K562 (cell line): Measurements from ENCODE around the gene ZBTB32. TPM values are rescaled to one million over a fixed set of nuclear protein-coding genes. Genes with fewer than 3 reads are reported as not detected.

Experiments
- CEBPG ChIP-seq, 3 experiments: fragments of 200-800 bp in 1 of 3; sonication (Bioruptor generic) in 1 of 3; sonication (generic) in 1 of 3; formaldehyde crosslinking in 1 of 3; IDR thresholded peaks in 2 of 3; conservative IDR thresholded peaks in 1 of 3; 2 replicates each; pipeline versions ENCODE4 v1.6.1 to v1.8.0; 2016 to 2022; ENCODE audit warnings: missing compliant biosample characterization in 2 of 3, missing genetic modification characterization in 2 of 3, mild to moderate bottlenecking in 1 of 3, missing genetic modification reagents in 1 of 3
- NEUROD1 ChIP-seq: fragments of 150-350 bp; IDR thresholded peaks from 2 replicates; pipeline ENCODE4 v1.6.1; 2014; ENCODE audit warnings: borderline replicate concordance, low read length, low read depth; ENCODE audit not compliant: partially characterized antibody
- SAFB2 ChIP-seq: fragments of 200-400 bp; formaldehyde crosslinking; IDR thresholded peaks from 2 replicates; pipeline ENCODE4 v1.6.1; 2018; ENCODE audit warnings: borderline replicate concordance, low read length, low read depth, moderate library complexity; ENCODE audit not compliant: severe bottlenecking
- TCFL5 ChIP-seq: fragments of 250-450 bp; sonication (Bioruptor Pico); conservative IDR thresholded peaks from 2 replicates; pipeline ENCODE4 v1.6.1; 2021; ENCODE audit warnings: mild to moderate bottlenecking, moderate library complexity, matching md5 sums
- ZNF23 ChIP-seq: fragments of 250-450 bp; sonication (Bioruptor Pico); IDR thresholded peaks from 2 replicates; pipeline ENCODE4 v1.4.0; 2020; ENCODE audit warnings: mild to moderate bottlenecking
- ZNF232 ChIP-seq: sonication (generic); formaldehyde crosslinking; IDR thresholded peaks from 2 replicates; pipeline ENCODE4 v1.8.0; 2022; ENCODE audit warnings: mild to moderate bottlenecking, missing genetic modification reagents
- ZNF347 ChIP-seq: fragments of 450-650 bp; formaldehyde crosslinking; IDR thresholded peaks from 2 replicates; pipeline ENCODE4 v1.4.0; 2020; ENCODE audit warnings: low read depth, mild to moderate bottlenecking, moderate library complexity
- ZNF518B ChIP-seq: fragments of 250-450 bp; sonication (Bioruptor Pico); IDR thresholded peaks from 2 replicates; pipeline ENCODE4 v1.5.0; 2021; ENCODE audit warnings: mild to moderate bottlenecking, moderate library complexity
- ZSCAN29 ChIP-seq: fragments of 450-650 bp; IDR thresholded peaks from 2 replicates; pipeline ENCODE4 v1.6.1; 2017
- polyA plus RNA-seq, 8 experiments: library from polyadenylated mRNA; depleted of rRNA in 4 of 8; stranded (reverse) in 5 of 8; unstranded in 3 of 8; fragments of >200 nt; fragmentation: Nextera tagmentation in 2 of 8; fragmentation: Illumina TruSeq in 1 of 8; extraction: Ambion mirVana in 2 of 8; extraction: Trizol in 1 of 8; gene quantifications; 2 replicates each; pipeline versions ENCODE4 v1.2.1 to v1.2.3, GENCODE V29; 2011 to 2014; ENCODE audit warnings: inconsistent platforms in 1 of 8, missing spikeins in 1 of 8
- total RNA-seq, 7 experiments: library from RNA; depleted of rRNA in 6 of 7; stranded (reverse); fragments of >200 nt in 6 of 7; fragmentation: Illumina TruSeq in 2 of 7; extraction: Trizol in 2 of 7; gene quantifications; 2 replicates each; pipeline versions ENCODE4 v1.2.1 to v1.2.3, GENCODE V29; 2011 to 2021; ENCODE audit warnings: low replicate concordance in 1 of 7

Gene ZBTB32
- total and polyA plus RNA-seq, 9 of the 15 experiments (the other 6 are each of a cell fraction or from before 2014, with no cell fraction given): 0.20 TPM; not detected in 8

DNA sequence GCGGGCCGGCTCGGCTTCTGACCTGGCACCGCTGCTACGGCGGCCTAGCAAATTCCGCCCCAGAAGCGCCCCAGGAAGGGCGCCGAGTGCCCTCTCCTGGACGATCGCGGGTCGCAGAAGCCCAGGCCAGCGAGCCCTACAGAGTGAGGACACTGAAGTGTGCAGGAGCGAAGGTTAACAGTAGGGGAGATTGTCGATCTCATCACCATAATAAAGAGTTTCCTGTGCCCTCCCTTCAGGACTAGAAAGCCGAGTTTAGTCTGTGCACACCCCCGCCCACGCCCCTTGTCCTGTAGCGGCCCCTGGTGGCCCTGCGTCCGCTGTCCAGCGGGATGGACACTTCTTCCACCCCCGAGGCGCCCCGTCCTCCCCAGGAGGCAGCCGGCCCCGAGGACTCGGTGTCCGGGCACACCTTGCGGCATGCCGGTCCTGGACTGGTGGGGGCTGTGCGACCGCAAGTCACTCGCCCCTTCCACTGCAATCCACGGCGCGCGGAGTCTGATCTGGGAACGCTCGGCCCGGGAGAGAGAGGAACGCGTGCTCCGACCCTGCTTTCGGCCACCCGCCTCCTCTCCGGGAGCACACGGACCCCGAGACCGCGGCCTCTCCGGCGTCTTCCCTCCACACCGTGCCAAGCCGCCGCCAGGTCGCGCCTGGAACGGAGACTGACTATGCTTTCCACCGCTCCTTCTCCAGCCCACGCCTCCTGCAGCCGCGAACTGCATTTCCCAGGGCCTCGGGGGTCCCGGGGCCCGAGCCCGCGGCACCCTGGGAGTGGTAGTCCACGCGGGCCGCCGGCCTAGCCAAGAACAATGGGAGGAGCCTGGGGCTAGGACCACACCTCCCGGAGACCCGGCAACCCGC, 12.7 kb downstream of the ZBTB32 start (continued):
- TF ChIP-seq ZNF518B (CRISPR knock-in tag): no peak
- peak; percentile 11 for TF ChIP-seq NEUROD1
- no peak for TF ChIP-seq ZSCAN29
- no peak for TF ChIP-seq CEBPG (CRISPR knock-in tag; IDR thresholded peaks at IDR 0.05)
- TF ChIP-seq CEBPG (tag; conservative IDR thresholded peaks at IDR 0.05 in 1 of 2, IDR thresholded peaks at IDR 0.05 in 1 of 2): no peak
- TF ChIP-seq ZNF232 (CRISPR knock-in tag): no peak
- no peak for TF ChIP-seq SAFB2
- no peak for TF ChIP-seq ZNF23 (CRISPR knock-in tag)
- TF ChIP-seq ZNF347 (CRISPR knock-in tag): no peak
- TF ChIP-seq TCFL5 (CRISPR knock-in tag): no peak
